ENCODE results near the gene SLC8B1.

The SLC8B1 gene

DNA sequence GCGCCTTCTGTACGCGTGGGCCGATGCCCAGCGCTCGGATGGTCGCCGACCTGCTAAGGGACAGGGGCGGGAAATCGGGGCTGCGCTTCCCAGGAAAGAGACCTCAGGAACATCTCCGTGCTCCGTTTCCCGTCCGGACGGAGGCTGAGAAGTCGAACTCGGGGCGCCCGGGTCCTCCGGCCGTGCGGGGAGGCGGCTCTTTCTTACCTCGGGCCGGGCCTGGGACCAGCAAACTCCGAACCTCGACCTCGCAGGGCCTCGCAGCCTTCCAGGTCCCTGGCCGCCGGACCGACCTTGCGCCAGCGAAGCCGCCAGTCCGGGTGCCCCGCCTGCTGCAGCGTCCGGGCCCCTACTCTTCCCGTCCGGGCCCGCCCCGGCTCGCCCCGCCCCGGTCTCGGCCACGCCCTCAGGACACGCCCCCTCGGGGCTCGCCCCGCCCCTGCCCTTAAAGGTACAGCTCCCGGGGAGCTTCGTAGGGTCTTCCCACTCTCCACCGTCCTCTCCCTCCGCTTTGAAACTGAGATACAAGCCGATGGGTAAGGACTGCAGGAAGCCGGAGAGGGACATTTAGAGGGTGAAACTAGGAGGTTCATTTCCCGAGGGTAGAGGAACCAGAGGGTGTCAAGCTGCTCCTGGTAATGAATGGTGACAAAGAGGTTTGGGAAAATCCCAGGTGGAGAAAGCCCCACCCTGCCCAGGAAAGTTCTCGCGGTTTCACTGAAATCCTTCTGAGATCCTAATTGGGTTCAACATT, at the start of gene SLC8B1:
SLC8B1 (minus strand) TSS at position 324 of the 754 bp plus-strand sequence. CDS start 2,231 bp downstream, outside the sequence.
- peak; percentile 39 for DNase-seq

DNA sequence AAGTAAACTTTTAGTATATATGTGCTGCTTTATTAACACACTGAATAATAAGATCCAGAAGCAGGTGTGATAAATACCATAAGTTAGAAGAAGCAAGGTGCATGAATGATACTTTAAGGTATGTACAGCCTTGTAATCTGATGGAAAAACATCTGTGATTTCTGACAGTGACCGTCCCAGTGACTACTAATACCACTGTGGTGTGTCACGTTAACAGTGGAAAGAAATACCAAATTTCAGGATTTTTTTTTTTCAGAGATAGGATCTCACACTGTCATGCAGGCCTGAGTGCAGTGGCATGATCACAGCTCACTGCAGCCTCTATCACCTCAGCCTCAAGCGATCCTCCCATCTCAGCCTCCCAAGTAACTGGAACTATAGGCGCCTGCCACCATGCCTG, 47.3 kb upstream of the SLC8B1 start:
- DNase-seq = no peak

DNA sequence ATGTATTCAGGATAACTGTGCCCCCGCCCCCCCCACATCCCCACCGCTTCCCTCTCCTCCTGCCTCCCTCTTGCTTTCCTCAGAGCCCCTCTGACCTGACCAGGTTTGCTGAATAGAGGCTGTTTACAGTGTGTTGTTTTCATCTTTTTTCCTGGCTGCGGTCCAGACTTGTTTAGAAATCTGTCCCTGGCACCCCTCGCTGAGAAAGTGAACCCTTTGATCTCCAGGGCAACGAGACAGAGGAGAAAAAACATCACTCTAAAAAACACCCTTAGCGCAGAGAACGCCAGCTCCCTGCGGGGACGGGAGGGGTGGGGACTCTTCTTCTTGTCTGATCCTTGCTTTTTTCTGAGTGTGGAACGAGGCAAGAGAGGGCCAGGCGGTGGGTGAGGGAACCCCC, 46.3 kb upstream of the SLC8B1 start:
- DNase-seq = no peak

DNA sequence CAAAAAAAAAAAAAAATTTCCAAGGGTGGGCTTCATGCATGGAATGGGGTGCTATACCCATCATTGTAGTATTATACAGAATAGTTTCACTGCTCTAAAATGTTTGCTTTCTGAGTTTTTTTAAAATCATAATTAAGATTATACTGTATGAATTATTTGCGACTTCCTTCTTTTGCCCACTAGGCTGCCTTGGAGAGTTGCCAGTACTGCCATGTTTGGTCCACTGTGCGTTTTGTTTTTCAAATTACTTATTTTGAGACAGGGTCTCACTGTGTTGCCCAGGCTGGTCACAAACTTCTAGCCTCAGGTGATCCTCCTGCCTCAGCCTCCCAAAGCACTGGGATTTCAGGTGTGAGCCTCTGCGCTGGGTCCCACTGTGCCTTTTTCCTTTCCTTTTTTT, 43.4 kb upstream of the SLC8B1 start:
- DNase-seq = no peak

DNA sequence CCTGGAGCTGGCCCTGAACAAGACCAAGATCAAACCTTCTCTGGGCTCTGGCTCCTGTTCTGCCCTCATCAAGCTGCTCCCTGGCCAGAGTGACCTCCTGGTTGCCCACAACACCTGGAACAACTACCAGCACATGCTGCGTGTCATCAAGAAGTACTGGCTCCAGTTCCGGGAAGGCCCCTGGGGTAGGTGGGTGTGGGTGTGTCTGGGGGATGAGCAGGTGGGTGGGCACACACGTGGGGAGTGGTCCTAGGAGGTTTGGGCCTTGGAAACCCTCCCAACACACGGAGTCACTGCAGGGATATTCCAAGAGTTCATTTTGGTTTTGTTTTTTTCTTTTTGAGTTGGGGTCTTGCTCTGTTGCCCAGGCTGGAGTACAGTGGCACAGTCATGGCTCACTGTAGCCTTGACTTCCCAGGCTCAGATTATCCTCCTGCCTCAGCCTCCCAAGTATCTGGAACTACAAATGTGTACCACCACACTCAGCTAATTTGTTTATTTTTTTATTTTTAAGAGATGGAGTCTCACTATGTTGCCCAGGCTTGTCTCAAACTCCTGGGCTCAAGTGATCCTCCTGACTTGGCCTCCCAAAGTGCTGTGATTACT, 40.0 kb upstream of the SLC8B1 start:
- DNase-seq = no peak

DNA sequence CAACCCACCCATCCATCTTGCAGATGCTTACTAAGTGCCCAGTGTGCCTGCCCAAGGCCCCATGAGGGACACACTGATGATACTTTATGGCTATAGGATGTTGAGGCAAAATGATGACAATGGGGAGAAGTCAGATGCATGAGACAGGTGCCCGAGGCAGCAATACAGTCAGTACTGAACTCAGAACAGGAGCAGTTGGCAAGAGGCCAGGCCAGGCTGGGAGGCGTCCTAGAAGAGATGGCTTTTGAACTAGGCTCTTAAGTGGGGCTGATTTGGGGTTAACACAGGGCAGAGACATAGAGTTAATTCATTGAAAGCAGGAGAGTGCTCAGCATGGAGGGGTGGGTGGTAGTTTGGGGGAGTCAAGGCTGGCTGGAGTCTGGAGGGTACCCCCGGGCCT, 39.1 kb upstream of the SLC8B1 start:
- no peak for DNase-seq

DNA sequence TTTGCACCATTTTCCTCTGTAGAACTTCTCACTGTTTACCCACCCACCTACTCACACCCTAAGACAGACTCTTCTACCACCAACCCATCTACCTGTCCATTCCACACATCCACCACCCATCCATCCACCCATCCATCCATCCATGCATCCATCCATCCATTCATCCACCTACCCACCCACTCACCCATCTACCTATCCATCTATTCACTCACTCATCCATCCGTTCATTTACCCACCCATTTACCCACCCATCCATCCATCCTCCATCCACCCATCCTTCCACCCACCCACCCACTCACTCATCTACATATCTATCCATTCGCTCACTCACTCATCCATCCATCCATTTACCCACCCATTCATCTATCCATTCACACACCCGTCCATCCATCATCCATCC, 38.5 kb upstream of the SLC8B1 start:
- no peak for DNase-seq

DNA sequence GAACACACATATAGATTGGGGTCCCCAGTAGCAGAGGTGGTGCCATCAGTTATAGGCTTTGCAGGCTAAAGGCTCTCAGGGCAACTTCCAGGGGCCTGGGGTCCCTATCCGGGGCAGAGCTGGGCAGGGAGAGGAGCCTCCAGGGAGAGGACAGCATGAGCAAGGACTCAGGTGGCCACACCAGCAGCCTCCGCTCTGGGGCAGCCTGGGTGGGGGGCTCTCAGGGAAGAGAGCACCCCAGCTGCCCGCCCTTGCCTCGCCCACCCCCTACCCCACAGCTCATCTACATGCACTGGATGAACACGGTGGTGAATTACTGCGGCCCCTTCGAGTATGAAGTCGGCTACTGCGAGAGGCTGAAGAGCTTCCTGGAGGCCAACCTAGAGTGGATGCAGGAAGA, 37.5 kb upstream of the SLC8B1 start:
- no peak for DNase-seq

DNA sequence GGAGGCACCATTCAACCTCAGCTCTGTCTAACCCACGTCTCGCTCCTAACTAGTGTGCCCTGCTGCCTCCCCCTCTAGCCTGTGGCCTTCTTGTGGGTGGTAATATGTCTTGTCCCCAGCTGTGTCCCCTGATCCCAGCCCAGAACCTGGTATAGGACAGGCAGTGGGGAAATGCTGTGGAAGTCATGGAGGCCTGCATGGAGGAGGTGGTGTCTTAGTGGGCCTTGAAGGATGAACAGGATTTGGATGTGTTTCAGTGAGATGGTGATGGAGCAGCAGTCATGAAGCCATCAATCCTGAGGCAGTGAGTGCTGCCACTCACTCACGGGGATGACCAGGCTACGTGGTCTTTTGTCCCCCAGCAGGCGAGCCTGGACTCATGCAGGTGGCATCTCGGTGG, 36.9 kb upstream of the SLC8B1 start:
- no peak for DNase-seq

DNA sequence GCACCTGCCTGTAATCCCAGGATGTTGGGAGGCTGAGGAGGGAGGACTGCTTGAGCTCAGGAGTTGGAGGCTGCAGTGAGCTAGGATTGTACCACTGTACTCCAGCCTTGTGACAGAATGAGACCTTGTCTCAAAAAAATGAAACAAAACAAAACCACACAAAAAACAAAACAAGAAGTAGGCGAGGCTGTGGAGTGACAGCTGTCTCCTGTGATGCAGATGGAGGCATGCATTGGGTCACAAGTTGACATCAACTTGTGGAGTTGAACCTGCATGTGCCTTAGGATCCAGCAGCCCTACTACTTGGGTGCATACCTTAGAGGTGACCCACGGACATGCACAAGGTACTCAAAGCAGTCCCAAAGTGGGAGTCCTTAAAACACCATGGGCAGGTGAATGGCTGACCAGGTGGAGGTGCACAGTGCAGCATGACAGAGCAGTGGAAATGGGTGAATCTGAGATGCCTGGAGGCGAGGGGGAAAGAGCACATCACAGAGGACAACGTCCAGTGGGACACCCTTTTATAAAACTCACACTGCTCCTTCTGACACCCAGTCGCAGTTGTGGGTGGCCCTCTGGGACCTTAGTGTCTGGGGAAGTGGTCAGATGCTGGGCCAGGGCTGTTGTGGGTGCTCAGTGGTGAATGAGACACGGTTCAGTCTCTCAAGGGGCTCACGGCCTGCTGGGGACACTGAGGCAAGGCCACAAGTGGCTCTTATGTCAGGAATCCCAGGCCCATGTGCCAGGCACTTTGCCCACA, 36.2 kb upstream of the SLC8B1 start:
- DNase-seq = no peak

DNA sequence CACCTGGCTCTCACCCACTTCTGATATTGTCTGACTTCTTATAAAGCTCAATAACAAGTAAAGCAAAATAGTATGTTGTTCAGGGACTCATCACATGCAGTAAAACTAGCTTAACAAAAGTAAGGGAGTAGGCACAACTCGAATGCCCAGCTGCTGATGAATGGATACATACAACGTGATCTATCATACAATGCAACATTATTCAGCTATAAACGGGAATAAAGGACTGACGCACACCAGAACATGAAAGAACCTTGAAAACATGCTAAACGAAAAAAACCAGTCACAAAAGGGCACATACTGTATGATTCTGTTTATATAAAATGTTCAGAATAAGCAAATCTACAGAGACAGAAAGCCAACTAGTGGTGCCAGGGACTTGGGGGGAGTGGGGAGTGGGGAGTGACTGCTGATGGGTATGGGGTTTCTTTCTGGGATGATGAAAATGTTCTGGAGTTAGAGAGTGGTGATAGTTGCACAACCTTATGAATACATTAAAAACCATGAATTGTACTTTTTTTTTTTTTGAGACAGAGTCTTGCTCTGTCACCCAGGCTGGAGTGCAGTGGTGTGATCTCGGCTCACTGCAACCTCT, 34.6 kb upstream of the SLC8B1 start:
- DNase-seq = no peak

DNA sequence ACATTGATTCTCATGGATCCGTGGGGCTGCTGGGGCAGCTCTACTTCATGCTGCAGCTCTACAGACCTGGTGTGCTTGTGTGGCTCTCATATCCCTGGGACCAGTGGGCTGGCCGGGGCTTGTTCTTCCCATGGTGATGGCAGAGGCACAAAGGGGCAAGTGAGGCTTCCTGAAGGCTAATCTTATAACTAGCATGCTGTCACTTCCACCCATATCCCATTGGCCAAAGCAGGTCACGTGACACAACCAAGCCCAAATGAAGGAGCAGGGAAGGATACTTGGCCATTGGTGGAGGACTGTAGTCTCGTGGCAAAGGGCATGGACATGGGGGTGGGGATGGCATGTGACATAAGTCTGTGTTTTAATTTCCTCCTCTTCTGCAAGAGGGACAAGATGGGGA, 33.4 kb upstream of the SLC8B1 start:
- DNase-seq = no peak

DNA sequence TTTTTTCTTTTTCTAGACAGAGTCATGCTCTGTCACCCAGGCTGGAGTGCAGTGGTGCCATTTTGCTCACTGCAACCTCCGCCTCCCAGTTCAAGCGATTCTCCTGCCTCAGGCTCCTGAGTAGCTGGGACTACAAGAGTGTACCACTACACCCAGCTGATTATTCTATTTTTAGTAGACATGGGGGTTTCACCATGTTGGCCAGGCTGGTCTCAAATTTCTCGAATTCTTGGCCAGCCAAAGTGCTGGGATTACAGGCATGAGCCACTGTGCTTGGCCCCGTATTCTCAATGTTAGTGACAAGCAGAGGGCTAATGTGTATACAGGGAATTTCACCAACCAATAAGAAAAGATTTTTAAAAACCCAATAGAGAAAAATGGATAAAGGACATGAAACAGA, 31.9 kb upstream of the SLC8B1 start:
- DNase-seq = no peak

DNA sequence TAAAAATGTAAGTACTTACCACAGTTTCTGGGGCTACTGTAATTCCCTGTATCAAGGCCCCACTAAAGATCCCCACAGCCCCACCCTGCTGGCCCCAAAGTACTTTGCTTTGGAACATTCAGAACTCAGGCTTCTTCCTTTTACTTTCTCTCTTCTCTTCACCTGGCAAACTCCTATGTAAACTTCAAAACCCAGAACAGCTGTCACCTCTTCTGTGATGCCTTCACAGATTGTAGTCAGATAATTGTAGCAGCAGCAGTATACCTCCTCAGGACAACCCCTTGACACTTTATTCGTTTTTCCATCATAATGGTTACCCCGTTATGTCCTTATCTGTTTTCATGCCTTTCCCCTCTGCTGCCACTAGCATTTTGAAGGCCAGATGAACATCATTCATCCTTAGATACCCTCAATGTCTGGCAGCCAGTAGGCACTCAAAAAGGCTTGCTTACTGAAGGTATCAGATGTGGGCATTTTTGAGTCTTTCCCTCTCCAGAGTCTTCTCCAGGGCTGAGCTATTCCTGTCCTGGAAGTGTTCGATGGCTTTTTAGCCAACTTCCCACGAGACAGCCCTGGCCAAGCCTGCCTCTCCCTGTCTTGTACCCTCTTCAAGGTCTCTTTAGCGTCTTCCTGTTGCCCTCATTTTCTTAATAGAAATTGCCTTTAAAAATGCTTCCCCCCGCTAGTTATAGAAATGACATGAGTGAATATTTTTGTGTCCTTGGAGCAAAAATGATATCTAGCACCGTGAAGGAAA, 30.9 kb upstream of the SLC8B1 start:
- DNase-seq = no peak

DNA sequence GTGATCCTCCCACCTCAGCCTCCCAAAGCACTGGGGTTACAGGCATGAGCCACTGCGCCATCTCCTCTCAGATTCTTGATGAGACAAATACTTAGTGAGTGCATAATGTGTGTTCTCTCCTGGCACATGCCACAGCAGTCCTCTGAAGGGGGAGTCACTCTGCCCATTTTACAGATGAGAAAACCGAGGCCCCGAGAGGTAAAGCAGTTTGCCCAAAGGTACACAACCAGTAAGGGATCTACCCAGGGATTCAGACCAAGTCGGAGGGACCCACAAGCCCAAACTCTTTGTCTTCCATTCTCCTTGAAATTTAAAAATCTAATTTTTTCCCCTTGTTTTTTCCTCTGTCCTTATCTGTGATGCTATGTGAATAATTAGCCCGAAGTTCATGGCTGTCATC, 29.8 kb upstream of the SLC8B1 start:
- DNase-seq = no peak

DNA sequence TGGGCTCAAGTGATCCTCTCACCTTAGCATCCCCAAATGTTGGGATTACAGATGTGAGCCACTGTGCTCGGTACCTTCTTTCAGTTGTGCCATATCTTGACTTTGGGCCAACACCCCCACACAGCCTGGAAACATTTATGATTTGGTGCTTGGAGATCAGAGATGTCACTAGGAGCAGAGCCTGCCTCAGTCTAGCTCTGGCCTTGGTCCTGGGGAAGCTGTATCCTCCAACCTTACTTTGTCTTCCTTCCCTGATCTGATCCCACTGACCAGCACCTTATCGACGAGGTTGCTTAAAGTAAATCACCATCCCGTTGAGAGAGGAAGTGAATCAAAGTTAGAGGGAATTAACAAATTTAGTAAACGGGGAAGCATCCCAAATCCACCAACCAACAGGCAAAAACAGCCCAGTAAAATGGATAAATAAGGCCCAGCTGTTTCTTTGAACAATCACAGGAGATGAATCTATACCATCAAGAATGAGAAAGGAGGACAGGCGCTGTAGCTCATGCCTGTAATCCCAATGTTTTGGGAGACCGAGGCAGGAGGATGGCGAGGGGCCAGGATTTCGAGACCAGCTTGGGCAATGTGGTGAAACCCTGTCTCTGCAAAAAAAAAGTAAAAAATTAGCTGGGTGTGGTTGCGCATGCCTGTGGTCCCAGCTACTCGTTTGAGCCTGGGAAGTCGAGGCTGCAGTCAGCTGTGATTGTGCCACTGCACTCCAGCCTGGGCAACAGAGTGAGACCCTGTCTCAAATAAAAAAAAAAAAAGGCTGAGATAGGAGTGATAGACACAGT, 26.9 kb upstream of the SLC8B1 start:
- DNase-seq = no peak

DNA sequence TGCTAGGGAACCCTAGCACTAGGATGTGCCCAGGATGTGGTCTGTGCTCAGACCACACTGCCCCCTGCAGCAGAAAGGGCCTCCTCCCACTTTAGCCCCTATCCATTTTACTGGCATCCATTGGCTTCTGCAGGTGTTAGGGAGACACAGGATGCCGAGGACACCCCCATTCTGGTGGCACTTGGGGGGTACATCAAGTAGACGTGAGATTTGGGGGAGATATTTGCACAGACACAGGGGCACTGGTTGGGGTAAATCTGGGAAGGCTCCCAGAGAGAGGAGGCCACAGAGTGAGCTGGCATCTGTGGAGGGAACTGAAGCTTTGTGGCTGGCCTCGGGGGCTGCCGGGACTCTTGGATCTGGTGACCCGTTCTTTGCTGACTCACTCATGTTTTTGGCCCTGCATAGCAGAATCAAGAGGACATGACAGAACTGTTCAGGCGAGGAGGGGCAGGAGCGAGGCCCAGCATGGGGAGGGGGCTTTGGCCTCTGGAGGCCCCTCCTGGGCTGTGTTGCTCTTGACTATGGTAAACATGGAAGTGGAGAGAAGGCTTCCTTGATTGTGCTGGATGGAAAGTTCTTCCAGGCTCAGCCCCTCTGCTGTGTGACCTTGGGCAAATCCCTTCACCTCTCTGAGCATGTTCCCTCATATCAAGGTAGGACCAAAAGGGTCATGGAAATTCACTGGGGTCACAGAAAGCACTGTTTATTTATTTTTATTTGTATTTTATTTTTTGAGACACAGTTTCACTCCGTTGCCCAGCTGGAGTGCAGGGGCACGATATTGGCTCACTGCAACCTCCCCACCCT, 25.2 kb upstream of the SLC8B1 start:
- DNase-seq = no peak

DNA sequence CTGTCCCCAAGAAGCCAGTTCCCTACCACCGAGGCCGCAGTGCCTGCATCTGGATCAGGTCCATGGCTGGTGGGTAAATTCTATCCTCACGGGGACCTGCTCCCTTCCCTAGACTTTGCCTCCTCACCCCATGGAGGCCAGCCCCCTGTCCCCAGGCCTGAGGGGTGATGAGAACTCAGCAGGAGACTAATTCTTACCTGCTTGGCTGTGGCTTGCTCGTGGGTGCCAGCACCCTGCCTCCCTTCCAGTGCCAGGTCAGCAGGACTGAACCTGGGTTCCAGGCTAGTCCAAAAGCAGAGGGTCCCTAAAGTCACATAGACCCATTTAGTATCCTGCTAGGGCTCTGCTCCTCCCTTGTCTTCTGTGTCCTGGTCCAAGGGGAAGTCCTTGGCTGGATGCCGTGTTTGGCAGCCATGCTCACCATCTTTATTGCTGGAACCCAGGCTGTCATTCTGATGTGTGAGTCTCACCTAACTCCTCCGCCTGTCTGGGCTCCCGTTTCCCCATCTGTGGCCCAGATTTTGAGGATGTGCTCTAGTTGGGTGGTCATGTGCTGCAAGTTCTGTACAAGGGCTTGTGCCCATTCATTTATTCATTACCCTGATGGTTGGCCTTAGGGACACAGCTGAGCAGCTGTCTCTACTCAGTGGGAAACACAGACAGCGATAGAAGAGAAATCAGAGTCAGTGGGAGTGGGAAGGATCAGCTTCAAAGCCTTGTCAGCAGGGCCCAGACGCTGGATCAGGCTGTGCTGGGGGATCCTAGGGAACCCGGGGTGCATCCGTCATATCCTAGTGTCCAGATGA, 24.4 kb upstream of the SLC8B1 start:
- DNase-seq = no peak

DNA sequence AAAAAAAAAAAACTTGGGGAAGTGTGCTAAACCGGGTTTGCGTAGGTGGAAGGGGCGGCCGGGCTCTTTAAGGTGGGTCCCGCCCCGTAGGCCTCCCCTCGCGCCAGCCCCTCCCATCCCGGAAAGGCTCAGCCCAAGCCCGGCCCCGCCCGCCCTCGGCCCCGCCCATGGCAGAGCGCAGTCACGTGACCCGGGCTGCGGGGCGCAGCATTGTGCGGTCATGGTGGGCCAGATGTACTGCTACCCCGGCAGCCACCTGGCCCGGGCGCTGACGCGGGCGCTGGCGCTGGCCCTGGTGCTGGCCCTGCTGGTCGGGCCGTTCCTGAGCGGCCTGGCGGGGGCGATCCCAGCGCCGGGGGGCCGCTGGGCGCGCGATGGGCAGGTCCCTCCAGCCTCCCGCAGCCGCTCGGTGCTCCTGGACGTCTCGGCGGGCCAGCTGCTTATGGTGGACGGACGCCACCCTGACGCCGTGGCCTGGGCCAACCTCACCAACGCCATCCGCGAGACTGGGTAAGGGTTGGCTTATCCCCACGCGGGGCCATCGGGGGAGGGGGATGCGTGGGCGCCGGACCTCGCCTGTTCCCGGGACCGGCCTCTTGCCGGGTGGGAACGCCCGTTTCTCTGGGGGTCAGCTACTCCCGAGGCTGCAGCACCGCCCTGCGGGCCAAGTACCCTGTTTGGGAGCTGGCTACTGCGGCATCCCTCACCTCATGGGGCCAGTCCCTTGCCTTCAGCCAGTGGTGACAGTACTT, 23.6 kb upstream of the SLC8B1 start, which contains the start of gene PLBD2:
PLBD2 (plus strand) TSS at position 207 of the 752 bp plus-strand sequence; CDS start at position 221, 14 bp downstream.
- peak; percentile 41 for DNase-seq

Measured in cortex of kidney (tissue), 1 donor.